ENCODE results near the gene SFMBT2. TPM values are rescaled to one million over a fixed set of nuclear protein-coding genes. Genes with fewer than 3 reads are reported as not detected.

Gene SFMBT2
- total and polyA plus RNA-seq, 7 donors = 0.53 to 8.2 (median 3.0) TPM

- no peaks in the 10 kb centered on the region for H3K4me1 ChIP-seq
- intact Hi-C loops (cut with DNase I) = no loop called here
- no peaks in the 10 kb centered on the region for H3K36me3 ChIP-seq (ENCODE audit: insufficient read depth in 1 of 2, low read depth in 1 of 2)
- DNase-seq = no peak
- TF ChIP-seq CTCF (IDR thresholded peaks at IDR 0.05) = no peak
- ATAC-seq = no peak
- WGBS, 3 donors = 49 to 60% (median 50%) methylated on average over 6 of the region's 6 CpGs
- peaks cover 0 to 13% (median 0%) of the 10 kb centered on the region in 3 donors for H3K27me3 ChIP-seq (ENCODE audit: insufficient read depth in 3 of 3, low read length in 2 of 3)
- no peak overlapping the region for H3K27ac ChIP-seq
- H3K4me3 ChIP-seq = no peak overlapping the region
- no peaks in the 10 kb centered on the region for H3K9me3 ChIP-seq
These were observed 276.9 kb downstream of the SFMBT2 start for GRCh38 chr10:7133958-7134357.

- DNase-seq = no peak
These were observed 277.6 kb downstream of the SFMBT2 start for GRCh38 chr10:7133278-7133677.

GRCh38 chr10:7130191-7130911, 280.5 kb downstream of the SFMBT2 start:
- ATAC-seq = no peak
- Histone ChIP-seq H3K4me1 (no peaks in the 10 kb centered on the region), H3K27me3 (ENCODE audit: insufficient read depth in 3 of 3, low read length in 2 of 3) (peaks cover 0 to 13% (median 1%) of the 10 kb centered on the region in 3 donors), H3K36me3 (ENCODE audit: insufficient read depth in 1 of 2, low read depth in 1 of 2) (no peaks in the 10 kb centered on the region), H3K4me3 (no peak overlapping the region), H3K9me3 (no peaks in the 10 kb centered on the region), H3K27ac (no peak overlapping the region)
- 88 to 90% (median 89%) methylated on average over 11 of the region's 11 CpGs for WGBS, 3 donors
- DNase-seq = no peak
- intact Hi-C loops (cut with DNase I) = no loop called here
- TF ChIP-seq CTCF (IDR thresholded peaks at IDR 0.05) = no peak

More at GRCh38 chr10:7133278-7133677, 277.6 kb downstream of the SFMBT2 start:
- Histone ChIP-seq H3K9me3 (no peaks in the 10 kb centered on the region), H3K4me3 (no peak overlapping the region), H3K27me3 (ENCODE audit: insufficient read depth in 3 of 3, low read length in 2 of 3) (peaks cover 0 to 13% (median 0%) of the 10 kb centered on the region in 3 donors), H3K4me1 (no peaks in the 10 kb centered on the region), H3K36me3 (ENCODE audit: insufficient read depth in 1 of 2, low read depth in 1 of 2) (no peaks in the 10 kb centered on the region), H3K27ac (no peak overlapping the region)
- no peak for ATAC-seq
- TF ChIP-seq CTCF (IDR thresholded peaks at IDR 0.05) = no peak
- intact Hi-C loops (cut with DNase I) = no loop called here
- WGBS, 3 donors = 21 to 45% (median 22%) methylated on average over 11 of the region's 11 CpGs

- no peak overlapping the region for H3K27ac ChIP-seq
- no peak for DNase-seq
- intact Hi-C loops (cut with DNase I) = loop anchor here in 1 of 2 donors (5.0 kb wide), 1 partner anchor 294 kb away; no protein-coding TSS in a partner anchor
- H3K36me3 ChIP-seq (ENCODE audit: insufficient read depth in 1 of 2, low read depth in 1 of 2) = no peaks in the 10 kb centered on the region
- 73 to 78% (median 76%) methylated on average over 6 of the region's 6 CpGs for WGBS, 3 donors
- peaks cover 0 to 5% (median 1%) of the 10 kb centered on the region in 3 donors for H3K27me3 ChIP-seq (ENCODE audit: insufficient read depth in 3 of 3, low read length in 2 of 3)
- no peaks in the 10 kb centered on the region for H3K9me3 ChIP-seq
- no peak for TF ChIP-seq CTCF (IDR thresholded peaks at IDR 0.05)
- H3K4me1 ChIP-seq = no peaks in the 10 kb centered on the region
- ATAC-seq = no peak
- no peak overlapping the region for H3K4me3 ChIP-seq
These were observed 287.1 kb downstream of the SFMBT2 start for GRCh38 chr10:7123774-7124173.
